GM21515 (cell line): ENCODE measurements around the gene CREB1.

Source experiments
- ATAC-seq: cut with Tn5 transposase; IDR thresholded peaks from one replicate; pipeline ENCODE4 v1.9.1; 2021; ENCODE audit not compliant: unreplicated experiment

Gene CREB1

GRCh38 chr2:207540431-207540830, 10.7 kb downstream of the CREB1 start:
- no peak for ATAC-seq

GRCh38 chr2:207541933-207542332, 12.2 kb downstream of the CREB1 start:
- ATAC-seq, result no peak

- no peak for ATAC-seq
Observed at GRCh38 chr2:207543272-207543671, 13.5 kb downstream of the CREB1 start.

- ATAC-seq, result no peak
Observed at GRCh38 chr2:207546822-207547221, 17.1 kb downstream of the CREB1 start.

GRCh38 chr2:207549145-207549544, 19.4 kb downstream of the CREB1 start:
- no peak for ATAC-seq

GRCh38 chr2:207558079-207558491, 28.3 kb downstream of the CREB1 start:
- no peak for ATAC-seq

GRCh38 chr2:207561386-207562080, 31.8 kb downstream of the CREB1 start:
- ATAC-seq, result no peak

- ATAC-seq, result no peak
Observed at GRCh38 chr2:207565736-207566500, 36.2 kb downstream of the CREB1 start.

- no peak for ATAC-seq
Observed at GRCh38 chr2:207567671-207568070, 37.9 kb downstream of the CREB1 start.

GRCh38 chr2:207571370-207571769, 41.6 kb downstream of the CREB1 start:
- ATAC-seq, result no peak

GRCh38 chr2:207584952-207585351, 55.2 kb downstream of the CREB1 start:
- no peak for ATAC-seq

- no peak for ATAC-seq
Observed at GRCh38 chr2:207587305-207587704, 57.5 kb downstream of the CREB1 start.

GRCh38 chr2:207589143-207589542, 59.4 kb downstream of the CREB1 start:
- no peak for ATAC-seq

- no peak for ATAC-seq
Observed at GRCh38 chr2:207593277-207593676, 63.5 kb downstream of the CREB1 start.

- no peak for ATAC-seq
Observed at GRCh38 chr2:207594264-207594663, 64.5 kb downstream of the CREB1 start.

- no peak for ATAC-seq
Observed at GRCh38 chr2:207594731-207595130, 65.0 kb downstream of the CREB1 start.

- no peak for ATAC-seq
Observed at GRCh38 chr2:207599636-207600035, 69.9 kb downstream of the CREB1 start.

GRCh38 chr2:207600231-207600630, 70.5 kb downstream of the CREB1 start:
- ATAC-seq, result no peak

GRCh38 chr2:207601774-207602173, 72.0 kb downstream of the CREB1 start:
- ATAC-seq, result no peak

- ATAC-seq, result no peak
Observed at GRCh38 chr2:207603486-207603885, 73.7 kb downstream of the CREB1 start.

- no peak for ATAC-seq
Observed at GRCh38 chr2:207606399-207606798, 76.6 kb downstream of the CREB1 start.

GRCh38 chr2:207606829-207607228, 77.1 kb downstream of the CREB1 start:
- ATAC-seq, result no peak
